HG03159 (cell line): Measurements from ENCODE around the gene VASN.
A peak's percentile ranks its signal among the peaks of the same experiment; 100 is the strongest.

Source experiments
- ATAC-seq: cut with Tn5 transposase; IDR thresholded peaks from one replicate; pipeline ENCODE4 v1.9.1; 2021; ENCODE audit warnings: mild to moderate bottlenecking, moderate library complexity; ENCODE audit not compliant: unreplicated experiment

The VASN gene

GRCh38 chr16:4370570-4371356 is 885 bp upstream of the VASN start:
- ATAC-seq, result no peak

GRCh38 chr16:4372001-4372577 is 441 bp downstream of the VASN start:
- peak; percentile 39 for ATAC-seq

GRCh38 chr16:4372578-4373355 is 1.1 kb downstream of the VASN start:
- no peak for ATAC-seq

GRCh38 chr16:4373356-4373908 is 1.8 kb downstream of the VASN start:
- no peak for ATAC-seq

- ATAC-seq, result no peak
These were observed 2.5 kb downstream of the VASN start for GRCh38 chr16:4373909-4374742.

- ATAC-seq, result no peak
These were observed 4.1 kb downstream of the VASN start for GRCh38 chr16:4375717-4376116.

- no peak for ATAC-seq
These were observed 4.7 kb downstream of the VASN start for GRCh38 chr16:4376126-4376892.

GRCh38 chr16:4376893-4377572 is 5.4 kb downstream of the VASN start:
- no peak for ATAC-seq

GRCh38 chr16:4377573-4378154 is 6.0 kb downstream of the VASN start:
- no peak for ATAC-seq

GRCh38 chr16:4378161-4378666 is 6.6 kb downstream of the VASN start:
- no peak for ATAC-seq

- ATAC-seq, result no peak
These were observed 7.5 kb downstream of the VASN start for GRCh38 chr16:4378999-4379690.

- ATAC-seq, result no peak
These were observed 8.7 kb downstream of the VASN start for GRCh38 chr16:4380119-4381063.

- no peak for ATAC-seq
These were observed 9.7 kb downstream of the VASN start for GRCh38 chr16:4381072-4381934.

GRCh38 chr16:4381935-4382794 is 10.5 kb downstream of the VASN start:
- ATAC-seq, result no peak

GRCh38 chr16:4382795-4383357 is 11.2 kb downstream of the VASN start:
- ATAC-seq, result no peak
